ENCODE data around the gene CDYL. TPM values are rescaled to one million over a fixed set of nuclear protein-coding genes. Genes with fewer than 3 reads are reported as not detected.

The CDYL gene
- polyA plus RNA-seq, 1 of the 3 experiments (the other 2 are of a cell fraction), result 13.3 TPM

GRCh38 chr6:4879741-4880275 is 103.6 kb downstream of the CDYL start:
- H4K20me1 ChIP-seq (ENCODE audit: insufficient read depth), result peaks cover 59% of the 10 kb centered on the region
- no peak overlapping the region for H3K4me2 ChIP-seq
- TF ChIP-seq ZBTB33 (IDR thresholded peaks at IDR 0.05; ENCODE audit: borderline replicate concordance, low read depth), result no peak
- TF ChIP-seq YY1 (IDR thresholded peaks at IDR 0.05; ENCODE audit: low read depth), result no peak
- no peak for TF ChIP-seq USF1 (IDR thresholded peaks at IDR 0.05; ENCODE audit: borderline replicate concordance, low read depth)
- no peak for TF ChIP-seq NRF1 (IDR thresholded peaks at IDR 0.05; ENCODE audit: low read depth, low read length)
- no peak for TF ChIP-seq POLR2AphosphoS5 (IDR thresholded peaks at IDR 0.05; ENCODE audit: low read depth, low read length)
- TF ChIP-seq MXI1 (IDR thresholded peaks at IDR 0.05; ENCODE audit: low read depth, low read length), result no peak
- no peak for TF ChIP-seq RFX5 (IDR thresholded peaks at IDR 0.05; ENCODE audit: low read length)
- TF ChIP-seq EP300 (IDR thresholded peaks at IDR 0.05; ENCODE audit: borderline replicate concordance in 1 of 2, low read depth in 1 of 2, low read length in 1 of 2), result no peak
- TF ChIP-seq TAF1 (IDR thresholded peaks at IDR 0.05; ENCODE audit: borderline replicate concordance, low read depth, low read length), result no peak
- H3K4me1 ChIP-seq (ENCODE audit: control insufficient read depth in 1 of 2, insufficient read depth in 2 of 2, low read depth in 1 of 2, low read length in 1 of 2), result no peaks in the 10 kb centered on the region; a peak in 1 of 4 replicates
- peaks cover 94% of the 10 kb centered on the region for H3K79me2 ChIP-seq (ENCODE audit: insufficient read depth)
- WGBS (ENCODE audit: low lambda C conversion rate), result 98% methylated on average over 6 of the region's 6 CpGs
- no peaks in the 10 kb centered on the region for H3K36me3 ChIP-seq (replicated peaks in 1 of 2; ENCODE audit: control insufficient read depth in 1 of 2, insufficient read depth in 2 of 2, low read length in 1 of 2)
- no peak overlapping the region for H2AFZ ChIP-seq (ENCODE audit: low read depth)
- ChIA-PET POLR2A (no interaction called here), CTCF (no interaction called here)
- H3K9me3 ChIP-seq, result no peaks in the 10 kb centered on the region
- H3K27me3 ChIP-seq (ENCODE audit: insufficient read depth), result no peaks in the 10 kb centered on the region
- no peak overlapping the region for H3K27ac ChIP-seq (ENCODE audit: low read depth in 2 of 2, low read length in 1 of 2)
- no peaks in the 10 kb centered on the region for H3K9me2 ChIP-seq
- H3F3A ChIP-seq (replicated peaks; ENCODE audit: insufficient read depth), result no peaks in the 10 kb centered on the region
- no peak overlapping the region for H3K9ac ChIP-seq
- H3K4me3 ChIP-seq (ENCODE audit: low read depth in 2 of 2, low read length in 1 of 2), result no peak overlapping the region
- DNase-seq, result no peak

GRCh38 chr6:4880363-4880762 is 104.2 kb downstream of the CDYL start:
- Histone ChIP-seq H3K4me2 (no peak overlapping the region), H4K20me1 (ENCODE audit: insufficient read depth) (peaks cover 55% of the 10 kb centered on the region), H3K27ac (ENCODE audit: low read depth in 2 of 2, low read length in 1 of 2) (no peak overlapping the region), H3K9me2 (no peaks in the 10 kb centered on the region), H2AFZ (ENCODE audit: low read depth) (no peak overlapping the region), H3K4me3 (ENCODE audit: low read depth in 2 of 2, low read length in 1 of 2) (no peak overlapping the region), H3K9me3 (no peaks in the 10 kb centered on the region), H3K36me3 (replicated peaks in 1 of 2; ENCODE audit: control insufficient read depth in 1 of 2, insufficient read depth in 2 of 2, low read length in 1 of 2) (no peaks in the 10 kb centered on the region), H3K4me1 (ENCODE audit: control insufficient read depth in 1 of 2, insufficient read depth in 2 of 2, low read depth in 1 of 2, low read length in 1 of 2) (no peaks in the 10 kb centered on the region; a peak in 1 of 4 replicates), H3K9ac (no peak overlapping the region), H3F3A (replicated peaks; ENCODE audit: insufficient read depth) (no peaks in the 10 kb centered on the region), H3K27me3 (ENCODE audit: insufficient read depth) (no peaks in the 10 kb centered on the region), H3K79me2 (ENCODE audit: insufficient read depth) (peaks cover 94% of the 10 kb centered on the region)
- 77% methylated on average over 3 of the region's 3 CpGs for WGBS (ENCODE audit: low lambda C conversion rate)
- no peak for DNase-seq
- TF ChIP-seq SIN3A (IDR thresholded peaks at IDR 0.05; ENCODE audit: borderline replicate concordance, low read depth, low read length) (no peak), YY1 (IDR thresholded peaks at IDR 0.05; ENCODE audit: low read depth) (no peak), TEAD4 (IDR thresholded peaks at IDR 0.05; ENCODE audit: borderline replicate concordance, insufficient read depth) (no peak), SMC3 (IDR thresholded peaks at IDR 0.05; ENCODE audit: low read depth, low read length) (no peak), TCF12 (IDR thresholded peaks at IDR 0.05) (no peak), FOXJ3 (CRISPR knock-in tag; IDR thresholded peaks at IDR 0.05) (no peak)
- POLR2A ChIA-PET, result no interaction called here
- CTCF ChIA-PET, result no interaction called here
